ENCODE measurements around the gene TAC4.

Gene TAC4

DNA sequence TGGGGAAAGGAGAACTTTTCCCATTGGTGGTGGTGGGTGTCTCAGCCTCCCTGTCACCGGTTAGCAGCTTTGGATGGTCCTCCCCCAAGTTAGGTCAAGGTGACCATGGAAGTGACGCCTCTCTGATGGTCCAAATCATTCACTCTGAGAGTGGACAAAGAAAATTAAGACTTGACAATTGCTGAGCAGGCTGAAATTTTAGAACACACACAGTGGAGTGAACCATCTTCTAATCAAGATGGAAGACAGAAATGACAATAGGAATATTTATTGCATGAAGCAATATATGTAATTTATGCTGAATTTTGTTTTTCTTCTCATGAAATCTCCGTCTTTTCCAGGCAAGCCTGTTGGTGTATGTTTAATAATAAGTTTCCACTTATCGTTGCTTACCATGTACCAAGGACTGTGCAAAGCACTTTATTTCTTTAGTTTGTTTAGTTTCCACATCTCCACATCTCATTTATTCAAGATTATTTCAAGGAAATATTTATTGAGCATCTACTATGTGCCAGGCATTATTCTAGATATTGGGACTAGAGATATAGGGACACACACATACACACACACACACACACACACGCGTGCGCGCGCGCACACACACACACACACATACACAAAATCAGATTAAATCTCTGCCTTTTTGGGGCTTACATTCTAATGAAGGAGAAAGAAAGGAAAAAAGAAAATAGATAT lies 44.0 kb upstream of the TAC4 start:
- Histone ChIP-seq H2AFZ (no peak overlapping the region), H3K4me3 (ENCODE audit: low read depth, low read length) (no peak overlapping the region), H3K4me2 (ENCODE audit: low read length) (no peak overlapping the region), H3K9me3 (ENCODE audit: control insufficient read depth, low read length) (no peaks in the 10 kb centered on the region), H3K27ac (no peak overlapping the region), H3K4me1 (no peaks in the 10 kb centered on the region), H3K36me3 (ENCODE audit: control insufficient read depth, insufficient read depth, low read length) (no peaks in the 10 kb centered on the region), H3K27me3 (ENCODE audit: control insufficient read depth, insufficient read depth, low read length) (no peaks in the 10 kb centered on the region), H3K79me2 (no peaks in the 10 kb centered on the region), H3K9ac (no peak overlapping the region)
- TF ChIP-seq, protein P1, sequence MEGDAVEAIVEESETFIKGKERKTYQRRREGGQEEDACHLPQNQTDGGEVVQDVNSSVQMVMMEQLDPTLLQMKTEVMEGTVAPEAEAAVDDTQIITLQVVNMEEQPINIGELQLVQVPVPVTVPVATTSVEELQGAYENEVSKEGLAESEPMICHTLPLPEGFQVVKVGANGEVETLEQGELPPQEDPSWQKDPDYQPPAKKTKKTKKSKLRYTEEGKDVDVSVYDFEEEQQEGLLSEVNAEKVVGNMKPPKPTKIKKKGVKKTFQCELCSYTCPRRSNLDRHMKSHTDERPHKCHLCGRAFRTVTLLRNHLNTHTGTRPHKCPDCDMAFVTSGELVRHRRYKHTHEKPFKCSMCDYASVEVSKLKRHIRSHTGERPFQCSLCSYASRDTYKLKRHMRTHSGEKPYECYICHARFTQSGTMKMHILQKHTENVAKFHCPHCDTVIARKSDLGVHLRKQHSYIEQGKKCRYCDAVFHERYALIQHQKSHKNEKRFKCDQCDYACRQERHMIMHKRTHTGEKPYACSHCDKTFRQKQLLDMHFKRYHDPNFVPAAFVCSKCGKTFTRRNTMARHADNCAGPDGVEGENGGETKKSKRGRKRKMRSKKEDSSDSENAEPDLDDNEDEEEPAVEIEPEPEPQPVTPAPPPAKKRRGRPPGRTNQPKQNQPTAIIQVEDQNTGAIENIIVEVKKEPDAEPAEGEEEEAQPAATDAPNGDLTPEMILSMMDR (IDR thresholded peaks at IDR 0.05) = no peak

- Histone ChIP-seq H3K27ac (no peak overlapping the region), H3K79me2 (no peaks in the 10 kb centered on the region), H3K9me3 (ENCODE audit: control insufficient read depth, low read length) (no peaks in the 10 kb centered on the region), H3K4me3 (ENCODE audit: low read depth, low read length) (no peak overlapping the region), H2AFZ (no peak overlapping the region), H3K27me3 (ENCODE audit: control insufficient read depth, insufficient read depth, low read length) (no peaks in the 10 kb centered on the region), H3K36me3 (ENCODE audit: control insufficient read depth, insufficient read depth, low read length) (no peaks in the 10 kb centered on the region), H3K9ac (no peak overlapping the region), H3K4me2 (ENCODE audit: low read length) (no peak overlapping the region), H3K4me1 (no peaks in the 10 kb centered on the region)
- TF ChIP-seq, protein P1 (IDR thresholded peaks at IDR 0.05) = no peak
Measured at GRCh38 chr17:49891271-49891670, 43.4 kb upstream of the TAC4 start.

- TF ChIP-seq, protein P1 (IDR thresholded peaks at IDR 0.05) = no peak
- Histone ChIP-seq H3K9ac (no peak overlapping the region), H2AFZ (no peak overlapping the region), H3K79me2 (no peaks in the 10 kb centered on the region), H3K27ac (no peak overlapping the region), H3K4me2 (ENCODE audit: low read length) (no peak overlapping the region), H3K27me3 (ENCODE audit: control insufficient read depth, insufficient read depth, low read length) (no peaks in the 10 kb centered on the region), H3K4me3 (ENCODE audit: low read depth, low read length) (no peak overlapping the region), H3K9me3 (ENCODE audit: control insufficient read depth, low read length) (no peaks in the 10 kb centered on the region), H3K36me3 (ENCODE audit: control insufficient read depth, insufficient read depth, low read length) (no peaks in the 10 kb centered on the region), H3K4me1 (no peaks in the 10 kb centered on the region)
Measured at GRCh38 chr17:49890852-49891251, 43.0 kb upstream of the TAC4 start.

- H2AFZ ChIP-seq = no peak overlapping the region
- H3K9ac ChIP-seq = no peak overlapping the region
- H3K4me2 ChIP-seq (ENCODE audit: low read length) = no peak overlapping the region
- H3K4me3 ChIP-seq (ENCODE audit: low read depth, low read length) = no peak overlapping the region
- H3K36me3 ChIP-seq (ENCODE audit: control insufficient read depth, insufficient read depth, low read length) = no peaks in the 10 kb centered on the region
- no peaks in the 10 kb centered on the region for H3K27me3 ChIP-seq (ENCODE audit: control insufficient read depth, insufficient read depth, low read length)
- no peak overlapping the region for H3K27ac ChIP-seq
- H3K4me1 ChIP-seq = no peaks in the 10 kb centered on the region
- H3K9me3 ChIP-seq (ENCODE audit: control insufficient read depth, low read length) = no peaks in the 10 kb centered on the region
- TF ChIP-seq, protein P1 (IDR thresholded peaks at IDR 0.05) = no peak
- H3K79me2 ChIP-seq = no peaks in the 10 kb centered on the region
Measured at GRCh38 chr17:49890077-49890821, 42.4 kb upstream of the TAC4 start.
